Fibroblast of the aortic adventitia (primary cell): ENCODE measurements around the gene GNG4. TPM values are rescaled to one million over a fixed set of nuclear protein-coding genes. Genes with fewer than 3 reads are reported as not detected.
"Not testable (repeated sequence)": the region's sequence is repeated elsewhere in the genome, so short reads cannot be mapped to it uniquely, and the experiment has no call there.

Source experiments
- DNase-seq: peaks from one replicate; pipeline ENCODE4 v3.0.0-alpha.2; 2010; ENCODE audit warnings: low read depth
- H3K4me3 ChIP-seq: 2 replicates; pipeline ENCODE4 v1.5.1; 2011; ENCODE audit warnings: low read depth, mild to moderate bottlenecking, control low read depth, low read length, moderate library complexity
- CTCF ChIP-seq: IDR thresholded peaks from 2 replicates; pipeline ENCODE4 v1.5.1; 2011; ENCODE audit warnings: mild to moderate bottlenecking, low read length, control low read depth, inconsistent platforms; ENCODE audit not compliant: insufficient read depth
- total RNA-seq: library from RNA; depleted of rRNA; stranded (reverse); fragments of >200 nt; gene quantifications from 2 replicates; pipeline ENCODE4 v1.2.3, GENCODE V29; 2012; ENCODE audit warnings: low replicate concordance

Gene GNG4
- total RNA-seq, 1 donor: not detected

GRCh38 chr1:235545292-235545930 lies 104.2 kb downstream of the GNG4 start:
- no peak for TF ChIP-seq CTCF
- no peak for DNase-seq

DNA sequence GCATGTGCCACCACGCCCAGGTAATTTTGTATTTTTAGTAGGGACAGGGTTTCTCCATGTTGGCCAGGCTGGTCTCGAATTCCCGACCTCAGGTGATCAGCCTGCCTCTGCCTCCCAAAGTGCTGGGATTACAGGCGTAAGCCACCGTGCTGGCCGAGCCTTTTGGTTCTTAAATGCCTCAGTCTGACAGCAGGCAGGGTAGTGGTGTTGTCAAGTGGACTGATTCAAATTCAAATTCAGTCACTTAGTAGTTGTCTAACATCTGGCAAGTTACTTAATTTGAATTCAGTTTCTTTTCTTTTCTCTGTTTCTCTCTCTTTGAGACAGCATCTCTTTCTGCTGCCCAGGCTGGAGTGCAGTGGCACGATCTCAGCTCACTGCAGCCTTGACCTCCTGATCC lies 106.7 kb downstream of the GNG4 start:
- not testable (repeated sequence) for H3K4me3 ChIP-seq, DNase-seq

More at GRCh38 chr1:235545292-235545930, 104.2 kb downstream of the GNG4 start:
- no peak overlapping the region for H3K4me3 ChIP-seq

GRCh38 chr1:235533476-235534168 lies 116.0 kb downstream of the GNG4 start:
- no peak overlapping the region for H3K4me3 ChIP-seq
- DNase-seq: peak; percentile 50
- TF ChIP-seq CTCF: no peak

GRCh38 chr1:235532360-235532759 lies 117.2 kb downstream of the GNG4 start:
- no peak overlapping the region for H3K4me3 ChIP-seq
- DNase-seq: peak; percentile 63
- TF ChIP-seq CTCF: no peak

- H3K4me3 ChIP-seq: no peak overlapping the region
- DNase-seq: no peak
- TF ChIP-seq CTCF: no peak
Measured at GRCh38 chr1:235527196-235527814, 122.3 kb downstream of the GNG4 start.

- DNase-seq: no peak
- no peak for TF ChIP-seq CTCF
- no peak overlapping the region for H3K4me3 ChIP-seq
Measured at GRCh38 chr1:235525314-235525713, 124.3 kb downstream of the GNG4 start.

DNA sequence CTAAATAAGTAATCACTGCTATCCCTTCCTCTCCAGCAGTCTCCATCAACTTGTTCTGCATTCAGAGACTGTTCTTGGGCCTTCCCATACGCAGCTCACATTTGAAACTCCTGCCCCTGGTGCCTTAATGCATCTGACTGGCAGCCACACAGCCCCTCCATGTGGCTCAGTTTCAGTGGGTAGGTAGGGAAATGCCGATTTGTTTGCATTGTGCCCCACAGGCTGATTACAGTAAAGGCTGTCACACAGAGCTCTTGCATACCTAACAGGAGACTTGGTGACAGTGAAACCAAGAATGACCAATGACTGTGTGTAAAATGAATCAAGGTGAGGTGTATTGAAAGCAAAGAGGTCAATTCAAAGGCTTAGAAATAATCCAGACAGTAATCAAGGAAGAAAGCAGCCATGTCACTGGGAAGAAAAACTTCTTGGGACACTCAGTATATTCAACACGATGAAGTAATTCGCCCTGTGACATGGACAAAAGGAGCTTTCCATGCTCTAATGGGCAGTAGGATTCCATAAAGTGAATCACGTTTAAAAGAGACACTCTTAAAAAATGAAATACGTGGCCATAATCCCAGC lies 132.6 kb downstream of the GNG4 start:
- no peak for DNase-seq
- TF ChIP-seq CTCF: no peak
- H3K4me3 ChIP-seq: no peak overlapping the region
